NCI-H510A treated with DMSO at 0.1 percent for 48 hours (cell line): Measurements from ENCODE around the gene GPR176.

Experiments used
- DNase-seq: peaks from one replicate; lab custom pipeline; 2025; lab: John Stamatoyannopoulos, UW

The GPR176 gene

DNA sequence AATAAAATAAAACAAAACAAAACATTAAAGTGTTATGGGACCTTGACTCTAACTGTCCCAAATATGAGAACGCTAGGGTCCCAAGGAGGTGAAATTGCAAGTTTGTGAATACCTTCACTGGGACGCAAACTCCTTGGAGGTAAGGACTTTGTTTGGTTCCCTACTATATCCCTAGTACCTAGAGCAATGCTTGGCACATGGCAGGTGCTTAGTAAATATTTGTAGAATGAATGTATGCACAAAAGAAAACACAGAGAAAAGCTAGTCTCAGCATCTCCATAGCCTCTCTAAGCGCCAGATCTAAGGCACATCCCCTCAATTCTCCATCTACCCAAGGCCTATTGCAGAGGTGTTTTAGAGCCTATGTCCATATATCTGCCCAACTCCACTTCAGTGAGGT lies 30.5 kb downstream of the GPR176 start:
- DNase-seq: no peak

DNA sequence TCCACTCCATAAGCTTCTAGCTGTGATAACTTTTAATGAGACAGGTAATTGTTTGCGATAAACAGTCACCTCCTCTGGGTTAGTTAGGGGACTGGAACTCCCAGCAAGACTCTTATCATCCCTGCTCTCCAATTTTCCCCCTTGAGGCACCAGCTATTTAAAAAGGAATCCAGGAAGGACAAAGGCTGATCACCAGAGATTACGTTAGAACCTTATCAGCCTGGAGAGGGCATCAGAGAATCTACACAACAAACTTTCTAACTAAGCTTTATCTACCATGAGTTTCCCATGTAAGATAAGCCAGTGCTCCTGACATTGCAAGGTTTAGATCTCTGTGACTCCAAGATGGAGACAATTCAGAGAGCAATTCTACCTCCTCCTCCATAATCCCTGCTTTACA lies 31.3 kb downstream of the GPR176 start:
- no peak for DNase-seq

DNA sequence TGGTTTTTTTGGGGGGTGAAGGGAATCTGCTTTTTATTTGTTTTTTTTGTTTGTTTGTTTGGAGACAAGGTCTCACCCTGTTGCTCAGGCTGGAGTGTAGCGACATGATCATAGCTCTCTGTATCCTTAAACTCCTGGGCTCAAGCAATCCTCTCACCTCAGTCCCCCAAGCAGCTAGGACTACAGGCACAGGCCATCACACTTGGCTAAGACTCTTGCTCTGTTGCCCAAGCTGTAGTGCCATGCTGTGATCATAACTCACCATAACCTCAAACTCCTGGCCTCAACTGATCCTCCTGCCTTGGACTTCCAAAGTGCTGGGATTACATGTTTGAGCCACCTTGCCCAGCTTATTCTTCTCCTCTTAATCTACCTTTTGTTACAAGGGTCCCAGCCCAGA lies 31.8 kb downstream of the GPR176 start:
- DNase-seq: no peak

GRCh38 chr15:39887832-39888231 lies 32.2 kb downstream of the GPR176 start:
- no peak for DNase-seq

- no peak for DNase-seq
Measured at GRCh38 chr15:39887211-39887610, 32.9 kb downstream of the GPR176 start.

- DNase-seq: no peak
Measured at GRCh38 chr15:39886418-39886817, 33.6 kb downstream of the GPR176 start.

DNA sequence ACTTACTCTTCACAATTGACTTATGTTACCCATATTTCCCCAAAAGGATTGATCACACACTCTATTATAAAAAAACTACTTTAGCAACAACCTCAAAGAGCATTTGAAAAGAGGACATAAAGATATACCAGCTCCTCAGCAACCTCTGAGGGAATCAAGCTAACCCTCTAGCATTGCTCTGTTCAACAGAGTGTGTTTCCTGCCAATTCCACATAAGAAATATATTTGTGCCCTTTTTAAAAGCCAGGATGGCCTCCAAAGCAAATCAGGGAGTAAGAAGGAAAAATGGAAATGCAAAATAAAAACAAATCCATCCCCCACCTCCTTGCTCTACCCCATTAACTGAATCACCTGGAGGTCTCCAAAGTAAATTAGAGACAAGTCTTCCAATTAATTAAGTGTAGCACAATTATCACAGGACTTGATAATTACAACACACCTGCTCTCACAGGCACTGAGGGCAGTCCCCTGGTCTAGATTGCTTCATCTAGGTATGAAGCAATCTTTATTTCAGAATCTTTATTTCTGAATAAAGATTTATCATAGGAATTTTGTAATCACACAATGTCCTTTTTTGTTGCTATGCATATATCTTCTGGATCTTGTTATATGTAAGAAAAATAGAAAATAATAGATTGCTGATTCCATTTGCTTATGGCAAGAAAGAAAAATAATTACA lies 34.8 kb downstream of the GPR176 start:
- DNase-seq: no peak

- no peak for DNase-seq
Measured at GRCh38 chr15:39884351-39884750, 35.7 kb downstream of the GPR176 start.

DNA sequence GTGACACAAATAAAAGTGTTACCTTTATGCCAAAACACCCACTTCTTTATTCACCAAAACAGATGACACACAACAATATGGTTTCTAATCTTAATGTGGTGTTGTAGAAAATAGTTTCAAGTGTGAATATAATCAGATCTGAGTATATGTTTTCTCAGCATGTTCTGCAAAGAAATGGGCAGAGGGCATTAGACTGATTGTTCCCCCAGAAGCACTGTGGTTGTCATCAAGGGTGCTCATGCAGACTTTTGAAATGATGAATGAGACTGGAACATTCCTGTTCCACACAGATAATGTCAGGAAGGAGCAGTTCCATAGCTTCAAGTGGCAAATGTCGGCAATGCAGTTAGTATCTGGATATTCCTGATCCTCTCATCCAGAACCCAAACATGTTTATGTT lies 37.5 kb downstream of the GPR176 start:
- DNase-seq: no peak

- DNase-seq: no peak
Measured at GRCh38 chr15:39881790-39882189, 38.3 kb downstream of the GPR176 start.

DNA sequence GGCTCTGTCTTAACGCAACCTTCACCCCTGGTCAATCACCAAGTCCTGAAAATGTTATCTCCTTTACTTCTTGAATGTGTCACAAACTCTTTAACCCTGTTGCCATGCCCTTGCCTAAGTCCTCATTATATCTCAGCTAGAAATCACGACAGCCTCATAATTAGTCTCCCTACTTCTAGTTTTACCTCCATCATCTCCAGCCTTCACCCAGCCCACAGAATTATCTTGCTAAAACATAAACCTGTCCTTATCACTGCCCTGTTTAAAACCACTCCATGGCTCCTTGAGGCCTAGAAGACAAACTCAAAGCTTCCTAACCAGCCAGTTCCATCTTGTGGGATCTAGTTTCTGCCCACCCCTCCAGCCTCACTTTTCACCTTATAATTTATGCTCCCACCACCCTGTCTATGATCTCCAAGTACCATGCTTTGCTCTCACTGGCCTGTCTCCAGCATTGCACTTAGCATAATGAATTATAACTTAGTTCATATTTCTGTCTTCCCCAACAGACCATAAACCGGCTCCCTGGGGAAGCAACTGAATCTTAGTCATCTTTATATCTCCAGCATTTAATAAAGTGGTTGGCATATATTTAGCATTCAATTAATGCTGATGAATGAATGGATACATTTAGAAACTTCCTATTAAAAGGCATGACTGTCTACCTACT lies 39.2 kb downstream of the GPR176 start:
- DNase-seq: no peak

DNA sequence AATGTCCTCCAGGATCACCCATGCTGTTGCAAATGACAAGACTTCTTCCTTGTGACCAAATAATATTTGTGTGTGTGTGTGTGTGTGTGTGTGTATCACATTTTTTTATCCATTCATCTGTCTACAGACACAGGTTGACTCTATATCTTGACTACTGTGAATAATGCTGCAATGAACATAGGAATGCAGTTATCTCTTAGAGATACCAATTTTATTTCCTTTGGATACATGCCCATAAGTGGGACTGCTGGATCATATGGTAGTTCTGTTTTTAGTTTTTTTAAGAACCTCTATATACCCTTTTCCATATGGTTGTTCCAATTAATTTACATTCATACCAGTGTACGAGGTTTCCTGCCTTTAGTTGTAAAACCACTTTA lies 41.7 kb downstream of the GPR176 start:
- DNase-seq: no peak

- peak; percentile 23 for DNase-seq
Measured at GRCh38 chr15:39874890-39875549, 45.0 kb downstream of the GPR176 start.

- DNase-seq: no peak
Measured at GRCh38 chr15:39873978-39874377, 46.1 kb downstream of the GPR176 start.

- DNase-seq: no peak
Measured at GRCh38 chr15:39870537-39870936, 49.5 kb downstream of the GPR176 start.

DNA sequence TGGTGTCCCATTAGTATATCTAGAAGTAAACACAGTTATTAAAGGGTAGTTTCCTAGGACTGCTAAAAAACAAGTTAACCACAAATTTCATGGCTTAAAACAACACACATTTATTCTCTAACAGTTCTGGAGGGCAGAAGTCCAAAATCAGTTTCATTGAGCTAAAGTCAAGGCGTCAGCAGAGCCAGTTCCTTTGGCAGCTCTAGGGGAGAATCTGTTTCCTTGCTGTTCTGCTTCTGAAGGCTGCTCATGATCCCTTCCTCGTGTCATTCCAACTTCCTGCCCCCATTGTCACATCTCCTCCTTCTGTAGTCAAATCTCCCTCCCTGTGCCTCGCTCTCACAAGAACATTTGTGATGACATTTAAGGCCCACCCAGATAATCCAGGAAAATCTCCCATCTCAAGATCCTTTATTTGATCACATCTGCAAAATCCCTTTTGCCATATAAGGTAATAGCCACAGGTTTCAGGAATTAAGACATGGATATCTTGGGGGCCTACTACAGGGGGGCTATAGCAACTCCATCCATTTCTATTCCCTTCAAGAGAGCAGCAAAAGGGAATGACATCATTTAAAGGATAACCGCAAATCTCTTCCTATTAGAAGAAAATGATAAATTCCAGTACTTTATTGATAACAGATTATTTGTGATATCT lies 50.1 kb downstream of the GPR176 start:
- no peak for DNase-seq

DNA sequence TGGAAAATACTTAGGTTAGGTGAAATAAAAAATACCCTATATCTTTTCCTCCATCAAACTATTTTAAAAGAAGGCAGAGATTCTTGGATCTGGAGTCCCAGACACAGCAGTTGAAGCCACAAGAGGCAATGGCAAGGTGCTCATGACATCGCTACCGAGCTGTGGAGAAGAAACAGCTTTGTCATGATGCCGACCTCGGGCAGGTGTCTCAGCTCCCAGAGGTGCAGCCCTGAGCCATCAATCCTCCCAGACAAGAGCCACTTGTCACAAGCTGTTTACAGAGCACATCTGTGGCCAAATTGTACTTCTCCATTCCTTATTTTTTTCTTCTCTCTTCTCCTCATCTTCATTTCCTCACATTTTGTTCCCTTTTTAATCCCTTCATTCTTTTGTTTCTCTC lies 50.8 kb downstream of the GPR176 start:
- DNase-seq: peak; percentile 78

DNA sequence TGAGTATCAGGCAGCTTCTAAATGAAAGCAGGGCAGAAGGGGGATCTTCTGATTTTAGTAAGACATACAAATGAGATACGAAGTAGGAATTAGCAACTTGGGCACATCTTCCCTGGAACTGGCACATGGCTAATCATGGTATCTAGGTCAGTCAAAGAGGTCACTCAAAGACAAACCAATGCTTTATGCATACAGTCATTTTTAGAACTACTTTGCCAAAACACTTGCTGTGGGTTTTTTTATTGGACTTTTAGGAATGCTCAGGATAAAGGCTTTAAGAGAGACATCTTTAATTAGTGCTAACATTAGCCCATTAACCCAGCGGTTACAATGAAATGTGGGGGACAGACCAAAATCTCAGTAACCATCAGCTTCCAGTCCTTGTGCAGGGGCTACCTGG lies 51.7 kb downstream of the GPR176 start:
- DNase-seq: no peak

DNA sequence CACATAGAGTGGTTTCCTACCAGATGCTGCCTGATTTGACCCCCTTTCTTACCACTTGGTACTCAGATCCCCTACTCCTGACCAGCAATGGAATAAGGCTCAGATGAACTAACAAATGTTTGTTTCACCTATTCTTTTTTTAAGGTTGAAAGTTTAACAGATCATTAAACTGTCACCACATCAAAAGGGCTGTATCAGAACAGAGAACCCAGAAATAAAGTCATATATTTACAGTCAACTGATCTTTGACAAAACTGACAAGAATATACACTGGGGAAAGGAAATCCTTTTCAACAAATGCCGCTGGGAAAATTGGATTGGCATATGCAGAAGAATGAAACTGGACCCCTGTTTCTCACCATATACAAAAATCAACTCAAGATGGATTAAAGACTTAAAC lies 56.0 kb downstream of the GPR176 start:
- DNase-seq: no peak

GRCh38 chr15:39860871-39861270 lies 59.2 kb downstream of the GPR176 start:
- DNase-seq: no peak

GRCh38 chr15:39860200-39860599 lies 59.9 kb downstream of the GPR176 start:
- no peak for DNase-seq

GRCh38 chr15:39859636-39860035 lies 60.4 kb downstream of the GPR176 start:
- DNase-seq: no peak

- no peak for DNase-seq
Measured at GRCh38 chr15:39857132-39857531, 62.9 kb downstream of the GPR176 start.
